Glutamatergic neuron (in vitro differentiated cells): ENCODE measurements around the gene CENPU. TPM values are rescaled to one million over a fixed set of nuclear protein-coding genes. Genes with fewer than 3 reads are reported as not detected.

Experiments
- DNase-seq: peaks from one replicate; pipeline ENCODE4 v3.0.0; 2022
- H3K27ac Mint-ChIP-seq: one replicate; pipeline ENCODE4 v1.8.0; 2020; ENCODE audit warnings: mild to moderate bottlenecking, mixed read lengths, inconsistent platforms; ENCODE audit not compliant: unreplicated experiment
- H3K27me3 Mint-ChIP-seq: one replicate; pipeline ENCODE4 v1.8.0; 2020; ENCODE audit warnings: mild to moderate bottlenecking, moderate library complexity, mixed read lengths, inconsistent platforms; ENCODE audit not compliant: unreplicated experiment
- H3K36me3 Mint-ChIP-seq: one replicate; pipeline ENCODE4 v1.8.0; 2020; ENCODE audit warnings: mild to moderate bottlenecking, mixed read lengths, inconsistent platforms; ENCODE audit not compliant: unreplicated experiment
- H3K4me1 Mint-ChIP-seq: one replicate; pipeline ENCODE4 v1.8.0; 2020; ENCODE audit warnings: mild to moderate bottlenecking, low read depth, mixed read lengths, inconsistent platforms; ENCODE audit not compliant: unreplicated experiment
- H3K4me3 Mint-ChIP-seq: one replicate; pipeline ENCODE4 v1.8.0; 2020; ENCODE audit warnings: mild to moderate bottlenecking, mixed read lengths, inconsistent platforms; ENCODE audit not compliant: unreplicated experiment
- H3K9me3 Mint-ChIP-seq: one replicate; pipeline ENCODE4 v1.8.0; 2020; ENCODE audit warnings: mild to moderate bottlenecking, moderate library complexity, mixed read lengths, inconsistent platforms; ENCODE audit not compliant: unreplicated experiment
- total RNA-seq: library from RNA; stranded (reverse); fragmentation: NEBNext Ultra II Directional; extraction: Animal tissue kit (Norgen Biotek cat#: 25700); gene quantifications from one replicate; pipeline ENCODE4 v1.2.1, GENCODE V29; 2021; ENCODE audit not compliant: unreplicated experiment
- TF ChIP-seq, protein P1 (sequence below): fragments of 200-600 bp; sonication (generic); IDR thresholded peaks from one replicate; pipeline ENCODE4 v1.5.0; 2021; ENCODE audit not compliant: partially characterized antibody, unreplicated experiment

Gene CENPU
- total RNA-seq, 1 donor from 2014 or later, result 18.0 TPM

GRCh38 chr4:184768296-184768695 is 34.4 kb upstream of the CENPU start:
- no peak for DNase-seq
- H3K4me1 Mint-ChIP-seq, result peaks cover 39% of the 10 kb centered on the region
- TF ChIP-seq, protein P1, sequence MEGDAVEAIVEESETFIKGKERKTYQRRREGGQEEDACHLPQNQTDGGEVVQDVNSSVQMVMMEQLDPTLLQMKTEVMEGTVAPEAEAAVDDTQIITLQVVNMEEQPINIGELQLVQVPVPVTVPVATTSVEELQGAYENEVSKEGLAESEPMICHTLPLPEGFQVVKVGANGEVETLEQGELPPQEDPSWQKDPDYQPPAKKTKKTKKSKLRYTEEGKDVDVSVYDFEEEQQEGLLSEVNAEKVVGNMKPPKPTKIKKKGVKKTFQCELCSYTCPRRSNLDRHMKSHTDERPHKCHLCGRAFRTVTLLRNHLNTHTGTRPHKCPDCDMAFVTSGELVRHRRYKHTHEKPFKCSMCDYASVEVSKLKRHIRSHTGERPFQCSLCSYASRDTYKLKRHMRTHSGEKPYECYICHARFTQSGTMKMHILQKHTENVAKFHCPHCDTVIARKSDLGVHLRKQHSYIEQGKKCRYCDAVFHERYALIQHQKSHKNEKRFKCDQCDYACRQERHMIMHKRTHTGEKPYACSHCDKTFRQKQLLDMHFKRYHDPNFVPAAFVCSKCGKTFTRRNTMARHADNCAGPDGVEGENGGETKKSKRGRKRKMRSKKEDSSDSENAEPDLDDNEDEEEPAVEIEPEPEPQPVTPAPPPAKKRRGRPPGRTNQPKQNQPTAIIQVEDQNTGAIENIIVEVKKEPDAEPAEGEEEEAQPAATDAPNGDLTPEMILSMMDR, result no peak
- peaks cover 5% of the 10 kb centered on the region for H3K27me3 Mint-ChIP-seq
- no peaks in the 10 kb centered on the region for H3K36me3 Mint-ChIP-seq
- peaks cover 8% of the 10 kb centered on the region for H3K9me3 Mint-ChIP-seq
- H3K27ac Mint-ChIP-seq, result peak overlapping the region; percentile 87
- H3K4me3 Mint-ChIP-seq, result no peak overlapping the region

DNA sequence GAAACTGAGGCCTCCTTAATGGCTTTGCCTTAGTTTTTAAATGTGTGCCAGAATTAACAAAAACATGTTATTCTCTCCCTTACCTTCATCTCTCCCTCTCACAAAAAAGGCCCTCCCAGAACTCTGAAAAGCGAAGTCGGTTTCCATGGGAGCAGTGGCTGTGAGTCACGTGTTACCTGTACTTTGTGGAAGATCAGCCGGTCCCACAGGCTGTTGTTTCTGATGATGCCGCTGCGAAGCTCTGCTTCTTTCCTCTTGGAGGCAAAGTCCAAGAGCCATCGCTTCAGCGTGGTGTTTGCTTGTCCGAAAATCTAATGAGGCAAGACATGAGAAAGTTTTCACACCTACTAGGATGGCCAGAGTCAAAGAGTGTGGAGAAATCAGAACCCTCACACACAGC is 32.5 kb upstream of the CENPU start:
- TF ChIP-seq, protein P1, result no peak
- DNase-seq, result no peak

GRCh38 chr4:184765473-184766340 is 31.8 kb upstream of the CENPU start:
- Mint-ChIP-seq H3K4me1 (peaks cover 38% of the 10 kb centered on the region), H3K36me3 (no peaks in the 10 kb centered on the region), H3K9me3 (peaks cover 8% of the 10 kb centered on the region), H3K27ac (no peak overlapping the region), H3K4me3 (no peak overlapping the region), H3K27me3 (peaks cover 5% of the 10 kb centered on the region)
- peak; percentile 30 for DNase-seq
- TF ChIP-seq, protein P1, result no peak

More for the DNA sequence above, 32.5 kb upstream of the CENPU start:
- H3K9me3 Mint-ChIP-seq, result peaks cover 8% of the 10 kb centered on the region
- H3K4me1 Mint-ChIP-seq, result peaks cover 39% of the 10 kb centered on the region
- no peaks in the 10 kb centered on the region for H3K36me3 Mint-ChIP-seq
- peaks cover 5% of the 10 kb centered on the region for H3K27me3 Mint-ChIP-seq
- no peak overlapping the region for H3K27ac Mint-ChIP-seq
- H3K4me3 Mint-ChIP-seq, result no peak overlapping the region

DNA sequence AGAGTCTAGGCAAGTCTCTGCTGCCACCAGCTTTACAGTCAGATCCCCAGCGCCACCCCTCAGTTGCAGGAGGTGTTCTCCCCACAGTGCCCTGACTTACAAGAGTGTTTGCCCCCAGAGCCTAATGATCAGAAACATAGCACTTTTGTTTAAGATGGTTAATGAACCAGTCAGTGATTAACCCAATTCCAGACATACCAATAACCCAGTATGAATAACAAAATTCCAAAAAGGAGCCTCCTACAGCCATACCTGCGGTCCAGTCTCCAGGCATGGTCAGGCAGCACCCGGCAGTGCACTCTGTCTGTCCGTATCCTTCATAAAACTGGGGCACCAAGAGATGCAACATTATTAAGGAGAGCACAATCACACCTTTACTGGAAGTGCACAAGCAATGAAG is 30.7 kb upstream of the CENPU start:
- TF ChIP-seq, protein P1, result no peak
- H3K4me3 Mint-ChIP-seq, result no peak overlapping the region
- no peak for DNase-seq
- H3K9me3 Mint-ChIP-seq, result peaks cover 5% of the 10 kb centered on the region
- no peaks in the 10 kb centered on the region for H3K36me3 Mint-ChIP-seq
- peaks cover 30% of the 10 kb centered on the region for H3K4me1 Mint-ChIP-seq
- peaks cover 2% of the 10 kb centered on the region for H3K27me3 Mint-ChIP-seq
- H3K27ac Mint-ChIP-seq, result no peak overlapping the region

DNA sequence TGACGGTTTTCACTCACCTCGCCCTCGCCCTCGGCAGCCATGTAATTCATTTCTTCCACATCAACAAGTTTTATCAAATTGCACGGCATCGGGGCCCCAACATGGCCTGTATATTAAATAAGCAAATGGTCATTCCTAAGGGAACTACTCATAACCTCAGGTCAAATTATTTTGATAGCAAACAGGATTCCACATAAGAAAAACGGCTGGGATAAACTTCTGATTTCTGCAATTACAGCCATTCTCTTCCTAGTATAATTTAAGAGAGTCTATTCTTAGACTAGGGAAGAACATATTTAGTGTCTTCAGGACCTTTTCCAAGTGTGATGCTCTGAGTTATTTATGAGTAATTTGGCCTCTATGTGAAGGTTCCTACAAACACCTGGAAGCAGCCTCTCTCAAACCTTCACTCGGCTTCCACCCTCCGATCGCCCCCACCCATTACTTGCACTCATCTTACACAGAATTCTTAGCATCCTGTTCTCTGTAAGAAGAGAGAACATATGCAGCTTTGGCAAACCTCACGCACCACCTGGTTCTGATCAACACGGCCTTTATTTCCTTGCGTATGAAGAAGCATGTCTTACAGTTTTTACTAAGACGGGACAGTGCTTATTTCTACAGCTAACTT is 29.4 kb upstream of the CENPU start:
- Mint-ChIP-seq H3K4me3 (no peak overlapping the region), H3K9me3 (peaks cover 1% of the 10 kb centered on the region), H3K4me1 (peaks cover 24% of the 10 kb centered on the region), H3K27ac (no peak overlapping the region), H3K36me3 (no peaks in the 10 kb centered on the region), H3K27me3 (peaks cover 2% of the 10 kb centered on the region)
- TF ChIP-seq, protein P1, result no peak
- no peak for DNase-seq
